Measurements from ENCODE around the gene CCNY. TPM values are rescaled to one million over a fixed set of nuclear protein-coding genes. Genes with fewer than 3 reads are reported as not detected.

CCNY gene
- total RNA-seq, 2 donors from 2014 or later, result 60.5 to 65.9 TPM

- Histone ChIP-seq H3K27me3 (ENCODE audit: control insufficient read depth, insufficient read depth, low read length, poor library complexity, severe bottlenecking) (no peaks in the 10 kb centered on the region), H3K27ac (ENCODE audit: low read depth, low read length) (no peak overlapping the region), H3K36me3 (ENCODE audit: control insufficient read depth, insufficient read depth, low read length) (peaks cover 17% of the 10 kb centered on the region), H3K9ac (ENCODE audit: extremely low read depth, low read length, poor library complexity, severe bottlenecking) (no peak overlapping the region), H3K4me3 (ENCODE audit: low read length) (no peak overlapping the region), H3K9me3 (ENCODE audit: control insufficient read depth, low read length) (no peaks in the 10 kb centered on the region), H3K4me1 (ENCODE audit: control insufficient read depth, insufficient read depth, low read length) (no peaks in the 10 kb centered on the region)
- H3K27ac Mint-ChIP-seq, result no peak overlapping the region
- H3K4me1 Mint-ChIP-seq, result peaks cover 12% of the 10 kb centered on the region
- H3K4me3 Mint-ChIP-seq, result no peak overlapping the region
- no peaks in the 10 kb centered on the region for H3K9me3 Mint-ChIP-seq
- WGBS, 2 experiments (ENCODE audit: insufficient coverage in 1 of 2, insufficient read length in 1 of 2), result 93 to 98% methylated on average over 5 of the region's 5 CpGs
- no peaks in the 10 kb centered on the region for H3K27me3 Mint-ChIP-seq (ENCODE audit: insufficient read depth)
- peaks cover 15% of the 10 kb centered on the region for H3K36me3 Mint-ChIP-seq (ENCODE audit: low read depth)
- DNase-seq, result no peak
- no peak for TF ChIP-seq CTCF (conservative IDR thresholded peaks at IDR 0.05)
These were observed 151.2 kb downstream of the CCNY start for GRCh38 chr10:35487336-35488034.

- Histone ChIP-seq H3K9me3 (ENCODE audit: control insufficient read depth, low read length) (no peaks in the 10 kb centered on the region), H3K4me3 (ENCODE audit: low read length) (no peak overlapping the region), H3K27me3 (ENCODE audit: control insufficient read depth, insufficient read depth, low read length, poor library complexity, severe bottlenecking) (no peaks in the 10 kb centered on the region), H3K27ac (ENCODE audit: low read depth, low read length) (no peak overlapping the region), H3K36me3 (ENCODE audit: control insufficient read depth, insufficient read depth, low read length) (peaks cover 17% of the 10 kb centered on the region), H3K9ac (ENCODE audit: extremely low read depth, low read length, poor library complexity, severe bottlenecking) (no peak overlapping the region), H3K4me1 (ENCODE audit: control insufficient read depth, insufficient read depth, low read length) (no peaks in the 10 kb centered on the region)
- no peaks in the 10 kb centered on the region for H3K9me3 Mint-ChIP-seq
- no peak overlapping the region for H3K27ac Mint-ChIP-seq
- H3K4me3 Mint-ChIP-seq, result no peak overlapping the region
- H3K27me3 Mint-ChIP-seq (ENCODE audit: insufficient read depth), result no peaks in the 10 kb centered on the region
- no peak for DNase-seq
- 89 to 97% methylated on average over 9 of the region's 9 CpGs for WGBS, 2 experiments (ENCODE audit: insufficient coverage in 1 of 2, insufficient read length in 1 of 2)
- H3K36me3 Mint-ChIP-seq (ENCODE audit: low read depth), result peaks cover 15% of the 10 kb centered on the region
- H3K4me1 Mint-ChIP-seq, result peaks cover 17% of the 10 kb centered on the region
- no peak for TF ChIP-seq CTCF (conservative IDR thresholded peaks at IDR 0.05)
These were observed 151.9 kb downstream of the CCNY start for GRCh38 chr10:35488228-35488627.

DNA sequence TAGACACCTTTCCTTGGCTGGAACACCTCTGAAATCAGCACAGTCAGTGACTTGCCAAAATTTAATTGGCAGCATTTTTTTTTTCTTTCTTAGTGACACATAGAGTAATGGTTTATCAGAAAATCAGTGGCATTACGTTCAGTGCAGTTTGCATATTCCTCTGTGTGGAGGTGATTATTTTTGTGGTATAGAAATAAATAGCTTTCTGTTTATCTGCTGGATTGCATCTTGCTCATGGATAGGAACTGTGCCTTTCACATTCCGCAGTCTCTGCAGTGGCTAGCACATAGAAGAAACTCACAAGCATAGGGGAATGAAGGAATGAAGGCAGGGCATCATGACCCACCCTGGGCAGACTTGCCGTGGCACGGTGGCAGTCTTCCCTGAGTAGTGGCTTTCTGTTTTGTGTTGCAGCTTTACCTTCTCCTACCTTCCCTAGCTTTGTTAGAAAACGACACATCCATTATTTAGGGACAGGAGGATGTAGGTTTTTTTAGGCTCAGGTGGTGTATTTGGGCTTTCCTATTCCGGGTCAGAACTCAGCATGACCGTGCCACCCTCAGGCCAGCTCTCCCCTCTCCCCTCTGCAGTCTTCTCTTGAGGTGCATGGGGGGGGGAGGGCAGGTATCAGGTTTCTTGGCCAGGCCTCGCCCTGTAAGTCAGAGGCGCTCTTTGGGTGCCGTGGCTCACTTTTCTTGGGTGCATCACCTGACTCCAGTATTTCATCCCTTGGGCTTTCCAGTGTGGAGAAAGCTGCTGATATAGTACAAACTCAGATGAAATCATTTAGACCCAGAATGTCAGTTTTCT lies 156.3 kb downstream of the CCNY start:
- DNase-seq, result no peak

More for the DNA sequence above, 156.3 kb downstream of the CCNY start:
- peaks cover 27% of the 10 kb centered on the region for H3K4me1 Mint-ChIP-seq
- H3K27me3 Mint-ChIP-seq (ENCODE audit: insufficient read depth), result no peaks in the 10 kb centered on the region
- no peak for TF ChIP-seq CTCF (conservative IDR thresholded peaks at IDR 0.05)
- H3K4me3 ChIP-seq (ENCODE audit: low read length), result no peak overlapping the region
- no peaks in the 10 kb centered on the region for H3K9me3 Mint-ChIP-seq
- no peaks in the 10 kb centered on the region for H3K4me1 ChIP-seq (ENCODE audit: control insufficient read depth, insufficient read depth, low read length)
- no peak overlapping the region for H3K27ac ChIP-seq (ENCODE audit: low read depth, low read length)
- H3K27ac Mint-ChIP-seq, result no peak overlapping the region
- H3K9me3 ChIP-seq (ENCODE audit: control insufficient read depth, low read length), result no peaks in the 10 kb centered on the region
- H3K36me3 ChIP-seq (ENCODE audit: control insufficient read depth, insufficient read depth, low read length), result peaks cover 9% of the 10 kb centered on the region
- H3K27me3 ChIP-seq (ENCODE audit: control insufficient read depth, insufficient read depth, low read length, poor library complexity, severe bottlenecking), result no peaks in the 10 kb centered on the region
- H3K9ac ChIP-seq (ENCODE audit: extremely low read depth, low read length, poor library complexity, severe bottlenecking), result no peak overlapping the region
- WGBS, 2 experiments (ENCODE audit: insufficient coverage in 1 of 2, insufficient read length in 1 of 2), result 87 to 95% methylated on average over 7 to 9 of the region's 10 CpGs
- H3K4me3 Mint-ChIP-seq, result no peak overlapping the region
- H3K36me3 Mint-ChIP-seq (ENCODE audit: low read depth), result peaks cover 4% of the 10 kb centered on the region
